HEK293T (cell line): ENCODE measurements around the gene UBR2.

ENCODE experiments used
- BHLHE40 ChIP-seq: fragments of 450-650 bp; IDR thresholded peaks from 2 replicates; pipeline ENCODE4 v1.6.1; 2016; ENCODE audit warnings: mild to moderate bottlenecking, moderate library complexity, borderline replicate concordance
- FOXK2 ChIP-seq: fragments of 450-650 bp; IDR thresholded peaks from 2 replicates; pipeline ENCODE4 v1.6.1; 2016; ENCODE audit warnings: mild to moderate bottlenecking
- SP1 ChIP-seq: fragments of 450-650 bp; IDR thresholded peaks from 2 replicates; pipeline ENCODE4 v1.6.1; 2017
- SUZ12 ChIP-seq: fragments of 450-650 bp; IDR thresholded peaks from 2 replicates; pipeline ENCODE4 v1.6.1; 2016; ENCODE audit warnings: mild to moderate bottlenecking

- TF ChIP-seq SP1 = no peak
- no peak for TF ChIP-seq FOXK2
- TF ChIP-seq SUZ12 = no peak
- TF ChIP-seq BHLHE40 = no peak
Observed at GRCh38 chr6:42555477-42556457, 8.1 kb upstream of the UBR2 start.
